NT2/D1 (cell line): ENCODE results near the gene ZDHHC3.

Experiments
- DNase-seq: peaks from one replicate; pipeline ENCODE4 v3.0.0-alpha.2; 2011; ENCODE audit warnings: low read depth, low spot score
- H3K27me3 ChIP-seq: 2 replicates; pipeline ENCODE4 v1.6.0; 2011; ENCODE audit warnings: mild to moderate bottlenecking; ENCODE audit not compliant: insufficient read length, insufficient read depth
- H3K36me3 ChIP-seq: 2 replicates; pipeline ENCODE4 v1.6.1; 2011; ENCODE audit warnings: mild to moderate bottlenecking, low read length, mixed read lengths; ENCODE audit not compliant: insufficient read depth, insufficient read length
- H3K4me1 ChIP-seq: 2 replicates; pipeline ENCODE4 v1.5.1; 2011; ENCODE audit not compliant: insufficient read depth, insufficient read length
- H3K4me3 ChIP-seq: 2 replicates; pipeline ENCODE4 v1.5.1; 2011; ENCODE audit warnings: low read depth; ENCODE audit not compliant: insufficient read length
- H3K9ac ChIP-seq: 2 replicates; pipeline ENCODE4 v1.6.0; 2011; ENCODE audit warnings: low read depth; ENCODE audit not compliant: insufficient read length
- H3K9me3 ChIP-seq: 2 replicates; pipeline ENCODE4 v1.5.1; 2011; ENCODE audit warnings: mild to moderate bottlenecking, low read length; ENCODE audit not compliant: insufficient read depth
- SUZ12 ChIP-seq: IDR thresholded peaks from 2 replicates; pipeline ENCODE4 v1.6.1; 2011; ENCODE audit not compliant: insufficient read length, insufficient read depth; ENCODE audit errors: extremely low read depth
- YY1 ChIP-seq: IDR thresholded peaks from 2 replicates; pipeline ENCODE4 v1.6.1; 2011; ENCODE audit not compliant: insufficient read length, insufficient read depth
- ZNF274 ChIP-seq: IDR thresholded peaks from 2 replicates; pipeline ENCODE4 v1.6.1; 2011; ENCODE audit warnings: mild to moderate bottlenecking, low read depth, low read length

ZDHHC3 gene

GRCh38 chr3:44963571-44964325 lies 12.2 kb downstream of the ZDHHC3 start:
- Histone ChIP-seq H3K9me3 (no peaks in the 10 kb centered on the region), H3K36me3 (peaks cover 12% of the 10 kb centered on the region), H3K9ac (no peak overlapping the region), H3K27me3 (no peaks in the 10 kb centered on the region), H3K4me3 (no peak overlapping the region), H3K4me1 (no peaks in the 10 kb centered on the region)
- TF ChIP-seq YY1 (no peak), SUZ12 (no peak), ZNF274 (no peak)
- no peak for DNase-seq

- Histone ChIP-seq H3K4me1 (no peaks in the 10 kb centered on the region), H3K36me3 (peaks cover 21% of the 10 kb centered on the region), H3K27me3 (no peaks in the 10 kb centered on the region), H3K9ac (no peak overlapping the region), H3K4me3 (no peak overlapping the region), H3K9me3 (no peaks in the 10 kb centered on the region)
- no peak for TF ChIP-seq SUZ12
- no peak for TF ChIP-seq ZNF274
- DNase-seq: no peak
Measured at GRCh38 chr3:44962621-44963393, 13.2 kb downstream of the ZDHHC3 start.

GRCh38 chr3:44961888-44962287 lies 14.1 kb downstream of the ZDHHC3 start:
- TF ChIP-seq ZNF274 (no peak), SUZ12 (no peak), YY1 (no peak)
- no peaks in the 10 kb centered on the region for H3K4me1 ChIP-seq

GRCh38 chr3:44960387-44961026 lies 15.5 kb downstream of the ZDHHC3 start:
- TF ChIP-seq YY1 (no peak), SUZ12 (no peak), ZNF274 (no peak)
- Histone ChIP-seq H3K9me3 (no peaks in the 10 kb centered on the region), H3K36me3 (peaks cover 41% of the 10 kb centered on the region), H3K9ac (no peak overlapping the region), H3K4me1 (no peaks in the 10 kb centered on the region), H3K27me3 (no peaks in the 10 kb centered on the region), H3K4me3 (no peak overlapping the region)
- DNase-seq: no peak

More at GRCh38 chr3:44961888-44962287, 14.1 kb downstream of the ZDHHC3 start:
- no peaks in the 10 kb centered on the region for H3K9me3 ChIP-seq
- DNase-seq: no peak
- no peak overlapping the region for H3K9ac ChIP-seq
- no peak overlapping the region for H3K4me3 ChIP-seq
- H3K27me3 ChIP-seq: no peaks in the 10 kb centered on the region
- peaks cover 30% of the 10 kb centered on the region for H3K36me3 ChIP-seq

- TF ChIP-seq SUZ12 (no peak), YY1 (no peak), ZNF274 (no peak)
- Histone ChIP-seq H3K36me3 (peaks cover 53% of the 10 kb centered on the region), H3K4me1 (no peaks in the 10 kb centered on the region), H3K4me3 (no peak overlapping the region), H3K9me3 (no peaks in the 10 kb centered on the region), H3K9ac (no peak overlapping the region), H3K27me3 (no peaks in the 10 kb centered on the region)
- no peak for DNase-seq
Measured at GRCh38 chr3:44958386-44958785, 17.6 kb downstream of the ZDHHC3 start.

- Histone ChIP-seq H3K4me3 (no peak overlapping the region), H3K4me1 (no peaks in the 10 kb centered on the region), H3K27me3 (no peaks in the 10 kb centered on the region), H3K9ac (no peak overlapping the region), H3K9me3 (no peaks in the 10 kb centered on the region), H3K36me3 (peaks cover 56% of the 10 kb centered on the region)
- TF ChIP-seq SUZ12 (no peak), YY1 (no peak), ZNF274 (no peak)
- DNase-seq: no peak
Measured at GRCh38 chr3:44957986-44958385, 18.0 kb downstream of the ZDHHC3 start.

GRCh38 chr3:44955917-44956316 lies 20.1 kb downstream of the ZDHHC3 start:
- no peak for DNase-seq
- Histone ChIP-seq H3K4me3 (no peak overlapping the region), H3K27me3 (no peaks in the 10 kb centered on the region), H3K4me1 (peaks cover 2% of the 10 kb centered on the region), H3K36me3 (peaks cover 56% of the 10 kb centered on the region), H3K9me3 (no peaks in the 10 kb centered on the region), H3K9ac (no peak overlapping the region)
- TF ChIP-seq SUZ12 (no peak), YY1 (no peak)
